ENCODE data around the gene GAREM1. TPM values are rescaled to one million over a fixed set of nuclear protein-coding genes. Genes with fewer than 3 reads are reported as not detected.

Gene GAREM1
- total RNA-seq, 1 donor from 2014 or later = 9.0 TPM

GRCh38 chr18:32438173-32438572 lies 32.5 kb downstream of the GAREM1 start:
- no peaks in the 10 kb centered on the region for H3K27me3 Mint-ChIP-seq (ENCODE audit: low read depth, unreplicated experiment)
- H3K4me3 Mint-ChIP-seq (ENCODE audit: unreplicated experiment) = no peak overlapping the region
- peaks cover 3% of the 10 kb centered on the region for H4K20me1 ChIP-seq (ENCODE audit: insufficient read depth, low read length)
- H3K9me3 ChIP-seq (ENCODE audit: insufficient read depth, low read depth, low read length) = no peaks in the 10 kb centered on the region
- no peak overlapping the region for H3K27ac ChIP-seq (ENCODE audit: low read depth, low read length)
- no peaks in the 10 kb centered on the region for H3K9me3 Mint-ChIP-seq (ENCODE audit: unreplicated experiment)
- no peaks in the 10 kb centered on the region for H3K4me1 ChIP-seq (ENCODE audit: insufficient read depth, low read length)
- no peaks in the 10 kb centered on the region for H3K27me3 ChIP-seq (ENCODE audit: insufficient read depth, low read length)
- TF ChIP-seq EZH2 (IDR thresholded peaks at IDR 0.05; ENCODE audit: insufficient read depth, low read length) (no peak), CTCF (IDR thresholded peaks at IDR 0.05; ENCODE audit: insufficient read depth, low read depth, low read length) (no peak)
- H2AFZ ChIP-seq (ENCODE audit: low read depth, low read length) = no peak overlapping the region
- H3K4me3 ChIP-seq (ENCODE audit: insufficient read depth, low read depth, low read length) = no peak overlapping the region
- no peak overlapping the region for H3K9ac ChIP-seq (ENCODE audit: low read length)
- H3K4me2 ChIP-seq (ENCODE audit: low read length) = no peak overlapping the region
- no peaks in the 10 kb centered on the region for H3K36me3 ChIP-seq (ENCODE audit: insufficient read depth, low read length)
- peaks cover 3% of the 10 kb centered on the region for H3K79me2 ChIP-seq (ENCODE audit: insufficient read depth, low read length)
- H3K4me1 Mint-ChIP-seq (ENCODE audit: low read depth, unreplicated experiment) = peaks cover 4% of the 10 kb centered on the region
- no peak for DNase-seq (ENCODE audit: low read depth)
- FAIRE-seq = no peak
- no peak overlapping the region for H3K27ac Mint-ChIP-seq (ENCODE audit: unreplicated experiment)
- no peaks in the 10 kb centered on the region for H3K36me3 Mint-ChIP-seq (ENCODE audit: low read depth, unreplicated experiment)

GRCh38 chr18:32437100-32437834 lies 33.4 kb downstream of the GAREM1 start:
- H3K27me3 Mint-ChIP-seq (ENCODE audit: low read depth, unreplicated experiment) = no peaks in the 10 kb centered on the region
- Histone ChIP-seq H3K4me1 (ENCODE audit: insufficient read depth, low read length) (no peaks in the 10 kb centered on the region), H3K4me3 (ENCODE audit: insufficient read depth, low read depth, low read length) (no peak overlapping the region), H4K20me1 (ENCODE audit: insufficient read depth, low read length) (no peaks in the 10 kb centered on the region), H3K36me3 (ENCODE audit: insufficient read depth, low read length) (no peaks in the 10 kb centered on the region), H3K79me2 (ENCODE audit: insufficient read depth, low read length) (peaks cover 3% of the 10 kb centered on the region), H3K4me2 (ENCODE audit: low read length) (no peak overlapping the region), H2AFZ (ENCODE audit: low read depth, low read length) (no peak overlapping the region), H3K27me3 (ENCODE audit: insufficient read depth, low read length) (no peaks in the 10 kb centered on the region), H3K9me3 (ENCODE audit: insufficient read depth, low read depth, low read length) (no peaks in the 10 kb centered on the region), H3K27ac (ENCODE audit: low read depth, low read length) (no peak overlapping the region), H3K9ac (ENCODE audit: low read length) (no peak overlapping the region)
- peaks cover 4% of the 10 kb centered on the region for H3K4me1 Mint-ChIP-seq (ENCODE audit: low read depth, unreplicated experiment)
- H3K9me3 Mint-ChIP-seq (ENCODE audit: unreplicated experiment) = no peaks in the 10 kb centered on the region
- FAIRE-seq (no peak), DNase-seq (ENCODE audit: low read depth) (no peak)
- no peak overlapping the region for H3K4me3 Mint-ChIP-seq (ENCODE audit: unreplicated experiment)
- TF ChIP-seq CTCF (IDR thresholded peaks at IDR 0.05; ENCODE audit: insufficient read depth, low read depth, low read length) (no peak), EZH2 (IDR thresholded peaks at IDR 0.05; ENCODE audit: insufficient read depth, low read length) (no peak)
- H3K27ac Mint-ChIP-seq (ENCODE audit: unreplicated experiment) = no peak overlapping the region
- no peaks in the 10 kb centered on the region for H3K36me3 Mint-ChIP-seq (ENCODE audit: low read depth, unreplicated experiment)

Data from astrocyte (in vitro differentiated cells and primary cell).